VCaP (cell line): ENCODE data around the gene OPRD1.
A peak's percentile ranks its signal among the peaks of the same experiment; 100 is the strongest.
"Not testable (repeated sequence)": the region's sequence is repeated elsewhere in the genome, so short reads cannot be mapped to it uniquely, and the experiment has no call there.

Experiments used
- H3K27ac ChIP-seq: fragments of 450-650 bp; 2 replicates; pipeline ENCODE4 v1.5.1; 2017
- TF ChIP-seq, protein P1 (sequence below): fragments of 450-650 bp; conservative IDR thresholded peaks from 2 replicates; pipeline ENCODE4 v1.5.1; 2017; ENCODE audit warnings: mild to moderate bottlenecking, moderate library complexity

Gene OPRD1

DNA sequence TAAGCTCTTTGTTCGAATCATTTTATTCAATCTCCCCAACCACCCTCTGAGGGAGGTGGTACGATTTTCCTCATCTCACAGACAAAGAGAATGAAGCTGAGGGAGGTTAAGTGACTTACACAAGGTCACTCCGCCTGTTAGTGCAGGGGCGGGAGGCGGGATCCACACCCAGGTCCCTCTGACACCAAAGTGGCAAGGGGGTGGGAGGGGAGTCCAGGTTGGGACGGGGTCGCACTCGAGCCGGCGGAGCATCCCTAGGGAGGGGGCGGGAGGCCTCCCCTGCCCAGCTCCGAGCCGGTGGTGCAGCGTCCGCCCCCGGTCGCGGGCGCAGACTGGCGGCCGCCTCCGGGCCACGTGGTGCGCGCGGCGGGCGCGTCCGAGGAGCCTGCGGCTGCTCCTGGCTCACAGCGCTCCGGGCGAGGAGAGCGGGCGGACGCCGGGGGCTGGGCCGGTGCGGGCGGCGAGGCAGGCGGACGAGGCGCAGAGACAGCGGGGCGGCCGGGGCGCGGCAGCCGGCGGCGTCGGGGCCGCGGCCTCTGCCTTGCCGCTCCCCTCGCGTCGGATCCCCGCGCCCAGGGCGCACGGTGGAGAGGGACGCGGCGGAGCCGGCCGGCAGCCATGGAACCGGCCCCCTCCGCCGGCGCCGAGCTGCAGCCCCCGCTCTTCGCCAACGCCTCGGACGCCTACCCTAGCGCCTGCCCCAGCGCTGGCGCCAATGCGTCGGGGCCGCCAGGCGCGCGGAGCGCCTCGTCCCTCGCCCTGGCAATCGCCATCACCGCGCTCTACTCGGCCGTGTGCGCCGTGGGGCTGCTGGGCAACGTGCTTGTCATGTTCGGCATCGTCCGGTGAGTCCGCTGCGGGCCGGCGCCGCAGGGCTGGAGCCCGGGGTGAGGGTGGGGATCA, at the start of gene OPRD1:
OPRD1 (plus strand) TSS at position 405 of the 903 bp plus-strand sequence; CDS start at position 619, 214 bp downstream.
- H3K27ac ChIP-seq = no peak within 1 kb of the TSS

DNA sequence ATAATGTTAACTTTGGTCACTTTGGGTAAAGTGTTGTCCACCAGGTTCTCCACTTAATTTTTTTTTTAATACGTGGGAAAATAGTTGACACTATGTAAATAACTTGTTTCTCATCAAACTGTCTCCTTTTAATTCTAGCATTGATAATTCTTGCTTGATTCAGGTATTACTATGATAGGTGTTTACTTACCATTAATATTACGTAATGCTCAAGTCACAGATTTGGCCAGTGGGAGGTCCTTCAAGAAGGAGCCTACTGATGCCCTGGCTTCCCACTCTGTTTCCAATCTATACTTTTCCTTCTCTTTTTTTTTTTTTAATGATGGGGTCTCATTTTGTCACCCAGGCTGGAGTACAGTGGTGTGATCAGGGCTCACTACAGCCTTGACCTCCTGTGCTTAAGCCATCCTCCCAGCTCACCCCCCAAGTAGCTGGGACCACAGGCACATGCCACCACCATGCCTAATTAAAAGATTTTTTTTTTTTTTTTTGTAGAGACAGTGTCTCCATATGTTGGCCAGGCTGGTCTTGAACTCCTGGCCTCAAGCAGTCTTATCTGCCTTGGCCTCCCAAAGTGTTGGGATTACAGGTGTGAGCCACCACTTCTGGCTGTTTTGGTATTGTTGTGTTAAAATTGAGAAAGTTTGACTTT, 45.3 kb upstream of the OPRD1 start:
- H3K27ac ChIP-seq = no peak overlapping the region
- TF ChIP-seq, protein P1, sequence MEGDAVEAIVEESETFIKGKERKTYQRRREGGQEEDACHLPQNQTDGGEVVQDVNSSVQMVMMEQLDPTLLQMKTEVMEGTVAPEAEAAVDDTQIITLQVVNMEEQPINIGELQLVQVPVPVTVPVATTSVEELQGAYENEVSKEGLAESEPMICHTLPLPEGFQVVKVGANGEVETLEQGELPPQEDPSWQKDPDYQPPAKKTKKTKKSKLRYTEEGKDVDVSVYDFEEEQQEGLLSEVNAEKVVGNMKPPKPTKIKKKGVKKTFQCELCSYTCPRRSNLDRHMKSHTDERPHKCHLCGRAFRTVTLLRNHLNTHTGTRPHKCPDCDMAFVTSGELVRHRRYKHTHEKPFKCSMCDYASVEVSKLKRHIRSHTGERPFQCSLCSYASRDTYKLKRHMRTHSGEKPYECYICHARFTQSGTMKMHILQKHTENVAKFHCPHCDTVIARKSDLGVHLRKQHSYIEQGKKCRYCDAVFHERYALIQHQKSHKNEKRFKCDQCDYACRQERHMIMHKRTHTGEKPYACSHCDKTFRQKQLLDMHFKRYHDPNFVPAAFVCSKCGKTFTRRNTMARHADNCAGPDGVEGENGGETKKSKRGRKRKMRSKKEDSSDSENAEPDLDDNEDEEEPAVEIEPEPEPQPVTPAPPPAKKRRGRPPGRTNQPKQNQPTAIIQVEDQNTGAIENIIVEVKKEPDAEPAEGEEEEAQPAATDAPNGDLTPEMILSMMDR = no peak

More for the DNA sequence above, at the start of gene OPRD1:
- TF ChIP-seq, protein P1 = no peak

GRCh38 chr1:28770601-28771165, 41.3 kb upstream of the OPRD1 start:
- TF ChIP-seq, protein P1 = no peak
- H3K27ac ChIP-seq = no peak overlapping the region

- not testable (repeated sequence) for H3K27ac ChIP-seq
Measured at GRCh38 chr1:28771921-28772320, 40.0 kb upstream of the OPRD1 start.

DNA sequence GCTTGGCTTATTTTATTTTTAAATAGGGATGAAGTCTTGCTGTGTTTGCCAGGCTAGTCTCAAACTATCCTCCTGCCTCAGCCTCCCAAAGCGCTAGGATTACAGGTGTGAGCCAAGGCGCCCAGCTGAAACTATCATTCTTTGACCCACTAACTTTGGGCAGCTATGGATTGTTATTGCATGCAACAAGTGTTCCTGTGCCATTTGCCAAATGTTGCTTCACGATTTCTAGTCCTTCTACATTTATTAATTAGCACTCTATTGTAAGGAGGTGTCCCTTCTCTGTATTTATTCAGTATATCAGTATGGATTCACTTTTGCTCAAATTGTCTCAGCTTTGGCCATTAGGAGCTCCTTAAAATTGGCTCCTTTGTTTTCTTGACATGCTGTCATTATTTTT, 38.9 kb upstream of the OPRD1 start:
- no peak overlapping the region for H3K27ac ChIP-seq

DNA sequence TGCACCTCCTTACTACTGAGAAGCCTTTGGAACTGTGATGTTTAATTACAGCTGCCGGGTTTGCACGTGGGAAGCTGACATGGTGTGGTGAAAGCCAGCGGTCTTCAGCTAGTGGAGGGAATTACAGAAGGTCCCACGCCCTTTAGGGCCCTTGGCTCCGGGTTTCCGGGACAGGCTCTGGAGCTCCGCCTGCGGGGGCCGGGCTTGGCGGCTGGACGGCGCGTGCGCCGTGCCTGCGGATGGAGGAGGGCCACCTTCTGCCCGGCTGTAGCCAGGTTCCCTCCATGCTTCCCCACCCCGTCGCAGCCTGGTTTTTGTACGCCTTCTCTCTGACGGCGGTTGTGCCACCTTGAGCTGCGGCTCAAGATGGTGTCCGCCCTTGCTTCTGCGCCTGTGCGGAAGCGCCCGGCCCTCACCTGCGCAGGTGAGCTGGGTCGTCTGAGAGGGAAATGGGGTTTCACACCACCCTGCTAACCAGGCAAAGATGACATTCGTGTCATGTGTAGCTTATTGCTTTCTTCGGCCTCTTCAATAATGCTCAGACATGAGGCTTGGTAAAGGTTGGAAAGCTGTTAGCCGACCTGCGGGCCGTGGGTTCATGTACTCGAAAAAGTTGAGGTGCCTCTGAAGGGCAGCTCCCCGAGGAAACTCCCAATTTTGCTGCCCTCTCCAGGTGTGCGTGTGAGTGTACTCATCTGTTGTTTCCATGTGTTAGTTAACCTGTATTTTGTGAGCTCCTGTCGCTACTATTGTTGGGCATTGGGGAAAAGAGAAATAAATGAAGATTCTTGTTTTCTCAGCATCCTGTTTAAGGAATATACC, 36.6 kb upstream of the OPRD1 start:
- TF ChIP-seq, protein P1 = no peak
- peak overlapping the region; percentile 73 for H3K27ac ChIP-seq

More for the DNA sequence above, 38.9 kb upstream of the OPRD1 start:
- TF ChIP-seq, protein P1 = no peak

- TF ChIP-seq, protein P1 = no peak
- H3K27ac ChIP-seq = peak overlapping the region; percentile 73
Measured at GRCh38 chr1:28776341-28776740, 35.6 kb upstream of the OPRD1 start.
